ENCODE measurements around the gene CYP2A6.

DNA sequence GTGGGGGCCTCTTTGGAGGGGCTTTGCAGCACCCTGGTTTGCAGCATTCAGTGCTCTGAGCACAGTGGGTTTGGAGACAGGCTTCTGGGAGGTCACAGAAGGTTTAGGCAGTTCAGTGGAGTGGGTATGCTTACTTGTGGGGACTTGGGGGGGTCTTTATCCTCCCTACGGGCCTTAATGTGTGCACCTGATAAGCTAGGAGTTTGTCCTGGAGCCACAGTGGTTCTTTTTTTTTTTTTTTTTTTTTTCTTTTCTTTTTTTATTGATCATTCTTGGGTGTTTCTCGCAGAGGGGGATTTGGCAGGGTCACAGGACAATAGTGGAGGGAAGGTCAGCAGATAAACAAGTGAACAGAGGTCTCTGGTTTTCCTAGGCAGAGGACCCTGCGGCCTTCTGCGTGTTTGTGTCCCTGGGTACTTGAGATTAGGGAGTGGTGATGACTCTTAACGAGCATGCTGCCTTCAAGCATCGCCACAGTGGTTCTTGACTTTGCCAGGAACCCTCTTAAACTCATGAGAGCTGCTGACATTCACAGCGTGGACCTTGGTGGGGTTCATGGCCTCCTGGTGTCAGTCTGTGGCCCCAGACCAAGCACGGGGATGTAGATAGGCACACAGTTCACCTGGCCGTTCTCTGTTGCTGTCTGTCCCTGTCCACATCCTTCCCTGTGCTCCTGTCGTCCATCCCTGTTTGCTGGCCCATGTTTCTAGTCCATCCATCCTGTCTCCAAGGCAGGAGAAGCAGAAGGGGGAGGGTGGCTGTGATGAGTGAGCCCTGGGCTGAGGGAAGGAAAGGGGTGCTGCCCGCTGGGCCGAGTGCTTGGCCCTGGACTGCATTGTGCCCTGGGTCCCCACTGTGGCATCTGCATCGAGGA lies 48.6 kb downstream of the CYP2A6 start:
- TF ChIP-seq POLR2A (IDR thresholded peaks at IDR 0.05) (no peak), POLR2AphosphoS5 (IDR thresholded peaks at IDR 0.05) (no peak)
- TF ChIP-seq, protein P1, sequence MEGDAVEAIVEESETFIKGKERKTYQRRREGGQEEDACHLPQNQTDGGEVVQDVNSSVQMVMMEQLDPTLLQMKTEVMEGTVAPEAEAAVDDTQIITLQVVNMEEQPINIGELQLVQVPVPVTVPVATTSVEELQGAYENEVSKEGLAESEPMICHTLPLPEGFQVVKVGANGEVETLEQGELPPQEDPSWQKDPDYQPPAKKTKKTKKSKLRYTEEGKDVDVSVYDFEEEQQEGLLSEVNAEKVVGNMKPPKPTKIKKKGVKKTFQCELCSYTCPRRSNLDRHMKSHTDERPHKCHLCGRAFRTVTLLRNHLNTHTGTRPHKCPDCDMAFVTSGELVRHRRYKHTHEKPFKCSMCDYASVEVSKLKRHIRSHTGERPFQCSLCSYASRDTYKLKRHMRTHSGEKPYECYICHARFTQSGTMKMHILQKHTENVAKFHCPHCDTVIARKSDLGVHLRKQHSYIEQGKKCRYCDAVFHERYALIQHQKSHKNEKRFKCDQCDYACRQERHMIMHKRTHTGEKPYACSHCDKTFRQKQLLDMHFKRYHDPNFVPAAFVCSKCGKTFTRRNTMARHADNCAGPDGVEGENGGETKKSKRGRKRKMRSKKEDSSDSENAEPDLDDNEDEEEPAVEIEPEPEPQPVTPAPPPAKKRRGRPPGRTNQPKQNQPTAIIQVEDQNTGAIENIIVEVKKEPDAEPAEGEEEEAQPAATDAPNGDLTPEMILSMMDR (IDR thresholded peaks at IDR 0.05), result no peak

Data from gastroesophageal sphincter (tissue), 3 donors.